ENCODE measurements around the gene TTYH3. TPM values are rescaled to one million over a fixed set of nuclear protein-coding genes. Genes with fewer than 3 reads are reported as not detected.

TTYH3 gene
- total RNA-seq: 62.3 and 92.6 TPM in 2 replicates

GRCh38 chr7:2631946-2632732, at the start of gene TTYH3:
Gene TTYH3 (plus strand): TSS chr7:2631986. CDS start chr7:2632156, 170 bp downstream.

GRCh38 chr7:2687881-2688318, 56.1 kb downstream of the TTYH3 start, which contains the start of gene AMZ1:
Gene AMZ1 (plus strand): TSS chr7:2688202. CDS start chr7:2700452, 12,250 bp downstream.

Other genes with a start within 250 kb of the TTYH3 start
- 9.3 and 21.6 TPM in 2 replicates for gene CHST12, start 228.4 kb upstream of the TTYH3 start, total RNA-seq
- not detected in 2 replicates for gene GRIFIN, start 155.6 kb upstream of the TTYH3 start, total RNA-seq
- 0.24 and 4.9 TPM in 2 replicates for gene LFNG, start 112.2 kb upstream of the TTYH3 start, total RNA-seq
- 31.6 and 33.6 TPM in 2 replicates for gene BRAT1, start 76.5 kb upstream of the TTYH3 start, total RNA-seq
- 6.7 and 11.5 TPM in 2 replicates for gene IQCE, start 73.0 kb upstream of the TTYH3 start, total RNA-seq
- gene AMZ1, start 56.2 kb downstream of the TTYH3 start, total RNA-seq: under 0.01 and 0.78 TPM in 2 replicates
- gene GNA12, start 212.3 kb downstream of the TTYH3 start, total RNA-seq: 49.5 and 50.1 TPM in 2 replicates

All from epithelial cell of alveolus of lung (primary cell).